ENCODE data around the gene METTL16. TPM values are rescaled to one million over a fixed set of nuclear protein-coding genes. Genes with fewer than 3 reads are reported as not detected.
A peak's percentile ranks its signal among the peaks of the same experiment; 100 is the strongest.

METTL16 gene
- total RNA-seq, 1 experiment from 2014 or later: 54.1 TPM

DNA sequence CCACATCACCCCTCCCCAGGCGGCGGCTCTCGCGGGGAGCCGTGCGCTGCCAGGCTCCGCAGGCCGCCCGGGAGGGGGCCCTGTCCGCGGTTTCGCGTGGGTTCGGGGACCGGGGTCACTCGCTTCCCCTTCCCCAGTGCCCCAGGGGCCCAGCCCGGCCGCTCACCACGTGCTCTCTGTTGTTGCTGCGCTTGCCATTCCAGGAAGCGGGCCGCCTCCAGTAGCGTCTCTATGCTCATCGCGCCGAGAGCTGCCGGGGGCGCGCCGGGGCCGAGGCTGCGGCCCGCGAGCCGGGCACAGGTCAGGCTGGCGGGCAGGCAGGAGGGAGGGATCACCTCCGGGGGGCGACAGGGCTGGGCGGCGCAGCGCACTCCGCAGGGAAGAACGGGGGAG is 111.2 kb downstream of the METTL16 start (continued):
- TF ChIP-seq ZNF281 (CRISPR knock-in tag; IDR thresholded peaks at IDR 0.05) (no peak), ATF6 (CRISPR knock-in tag; IDR thresholded peaks at IDR 0.05) (no peak), JAZF1 (CRISPR knock-in tag; IDR thresholded peaks at IDR 0.05) (no peak), GABPB1 (CRISPR knock-in tag; IDR thresholded peaks at IDR 0.05) (no peak), ZBTB21 (CRISPR knock-in tag; IDR thresholded peaks at IDR 0.05; ENCODE audit: borderline replicate concordance) (no peak), MXD4 (CRISPR knock-in tag; IDR thresholded peaks at IDR 0.05; ENCODE audit: borderline replicate concordance) (no peak), ZNF232 (CRISPR knock-in tag; IDR thresholded peaks at IDR 0.05) (no peak)

DNA sequence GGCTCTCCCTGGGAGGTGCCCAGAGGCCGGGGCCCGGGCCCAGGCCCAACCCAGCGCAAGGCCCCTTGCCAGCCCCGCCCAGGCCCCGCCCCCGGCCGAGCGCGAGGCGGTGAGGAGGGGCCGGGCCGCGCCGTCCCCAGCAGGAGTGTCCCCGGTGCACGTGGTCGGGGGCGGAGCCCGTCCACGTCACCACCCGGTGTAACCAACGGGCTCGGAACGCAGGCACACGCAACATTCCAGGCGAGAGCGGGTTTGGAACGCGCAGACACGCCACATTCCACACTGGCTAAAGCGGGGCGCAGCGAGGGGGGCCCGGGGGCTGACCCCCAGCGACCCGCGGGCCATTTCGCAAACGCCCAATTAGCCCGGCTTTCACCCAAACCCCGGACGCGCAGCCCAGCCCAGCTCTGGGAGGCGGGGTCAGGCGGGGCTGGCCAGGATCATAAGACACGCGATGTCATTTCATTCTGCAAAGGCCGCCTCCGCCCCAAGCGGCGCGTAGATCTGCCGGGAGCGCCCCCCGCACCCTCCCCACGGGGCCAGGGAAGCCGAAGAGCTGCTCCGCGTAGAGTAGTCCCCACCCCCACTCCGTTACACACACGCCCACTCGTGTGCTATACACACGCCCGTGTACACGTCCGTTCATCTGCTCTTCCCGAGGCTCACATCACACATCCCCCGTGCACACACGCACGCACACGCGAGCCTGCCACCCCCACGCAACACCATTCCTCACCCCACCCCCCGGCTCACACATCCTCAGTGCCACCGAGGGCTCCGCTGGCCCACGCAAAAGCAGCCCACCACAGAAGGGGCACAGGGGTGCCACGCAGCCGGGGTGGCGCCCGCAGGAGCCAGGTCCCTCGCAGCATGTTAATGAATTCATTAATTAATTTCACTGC is 111.9 kb downstream of the METTL16 start:
- H3K27me3 Mint-ChIP-seq (ENCODE audit: low read depth): 0 out of 2 replicates have a peak, but pooled peaks cover 5% of the 10 kb centered on the region
- peaks cover 37% of the 10 kb centered on the region for H3K4me1 Mint-ChIP-seq
- DNase-seq (ENCODE audit: low spot score) (peak; percentile 96), ATAC-seq (peak; percentile 57)
- no peaks in the 10 kb centered on the region for H3K36me3 Mint-ChIP-seq
- no peaks in the 10 kb centered on the region for H3K9me3 Mint-ChIP-seq
- CTCF ChIA-PET: interaction anchor here (0.6 to 7.0 kb wide), 7 partner anchors 12 to 52 kb away, joined by 3 to 60 read pairs (median 4); no protein-coding TSS in a partner anchor
- POLR2A ChIA-PET: interaction anchor here (1.1 to 2.8 kb wide), 5 partner anchors 13 to 63 kb away, joined by 5 to 12 read pairs (median 6); partner anchors contain the start of genes SGSM2 and TSR1
- H3K4me3 Mint-ChIP-seq: peak overlapping the region; percentile 95
- peak overlapping the region; percentile 100 for H3K27ac Mint-ChIP-seq
- TF ChIP-seq GABPB1 (CRISPR knock-in tag; IDR thresholded peaks at IDR 0.05) (peak; percentile 80), USF1 (CRISPR knock-in tag; IDR thresholded peaks at IDR 0.05) (peak; percentile 83), KAT7 (CRISPR knock-in tag; IDR thresholded peaks at IDR 0.05; ENCODE audit: borderline replicate concordance) (peak; percentile 56; the same call in 1 of the 2 replicates), TEAD1 (CRISPR knock-in tag; IDR thresholded peaks at IDR 0.05) (peak; percentile 70; the same call in 1 of the 2 replicates), CREM (CRISPR knock-in tag; IDR thresholded peaks at IDR 0.05) (peak; percentile 74), FOXK1 (CRISPR knock-in tag; IDR thresholded peaks at IDR 0.05) (peak; percentile 98), ZNF232 (CRISPR knock-in tag; IDR thresholded peaks at IDR 0.05) (0 out of 2 replicates have a peak, but pooled peaks have one; percentile 17), SP1 (CRISPR knock-in tag; conservative IDR thresholded peaks at IDR 0.05) (peak; percentile 97), E2F1 (CRISPR knock-in tag; IDR thresholded peaks at IDR 0.05) (no peak), ZNF219 (CRISPR knock-in tag; IDR thresholded peaks at IDR 0.05; ENCODE audit: borderline replicate concordance) (0 out of 2 replicates have a peak, but pooled peaks have one; percentile 39), ZNF263 (CRISPR knock-in tag; IDR thresholded peaks at IDR 0.05; ENCODE audit: low read depth) (no peak), SMAD3 (CRISPR knock-in tag; IDR thresholded peaks at IDR 0.05; ENCODE audit: borderline replicate concordance) (no peak), USF2 (CRISPR knock-in tag; IDR thresholded peaks at IDR 0.05) (peak; percentile 88), SOX15 (CRISPR knock-in tag; IDR thresholded peaks at IDR 0.05) (no peak)
- TF ChIP-seq, protein P1, sequence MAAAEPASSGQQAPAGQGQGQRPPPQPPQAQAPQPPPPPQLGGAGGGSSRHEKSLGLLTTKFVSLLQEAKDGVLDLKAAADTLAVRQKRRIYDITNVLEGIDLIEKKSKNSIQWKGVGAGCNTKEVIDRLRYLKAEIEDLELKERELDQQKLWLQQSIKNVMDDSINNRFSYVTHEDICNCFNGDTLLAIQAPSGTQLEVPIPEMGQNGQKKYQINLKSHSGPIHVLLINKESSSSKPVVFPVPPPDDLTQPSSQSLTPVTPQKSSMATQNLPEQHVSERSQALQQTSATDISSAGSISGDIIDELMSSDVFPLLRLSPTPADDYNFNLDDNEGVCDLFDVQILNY (CRISPR knock-in tag; IDR thresholded peaks at IDR 0.05): peak; percentile 60; the same call in 1 of the 2 replicates
- TF ChIP-seq, protein P2, sequence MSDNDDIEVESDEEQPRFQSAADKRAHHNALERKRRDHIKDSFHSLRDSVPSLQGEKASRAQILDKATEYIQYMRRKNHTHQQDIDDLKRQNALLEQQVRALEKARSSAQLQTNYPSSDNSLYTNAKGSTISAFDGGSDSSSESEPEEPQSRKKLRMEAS (CRISPR knock-in tag; IDR thresholded peaks at IDR 0.05): peak; percentile 82; the same call in 1 of the 2 replicates
